HG02884 (cell line): ENCODE measurements around the gene REX1BD.
"Not testable (repeated sequence)": the region's sequence is repeated elsewhere in the genome, so short reads cannot be mapped to it uniquely, and the experiment has no call there.

Source experiments
- ATAC-seq: cut with Tn5 transposase; IDR thresholded peaks from one replicate; pipeline ENCODE4 v1.9.1; 2021; ENCODE audit warnings: mild to moderate bottlenecking, moderate library complexity; ENCODE audit not compliant: unreplicated experiment

Gene REX1BD

GRCh38 chr19:18600692-18601397, 12.2 kb downstream of the REX1BD start:
- not testable (repeated sequence) for ATAC-seq

GRCh38 chr19:18601875-18602274, 13.3 kb downstream of the REX1BD start:
- no peak for ATAC-seq

GRCh38 chr19:18603255-18603957, 14.8 kb downstream of the REX1BD start:
- no peak for ATAC-seq

GRCh38 chr19:18603958-18604819, 15.6 kb downstream of the REX1BD start:
- ATAC-seq: no peak

DNA sequence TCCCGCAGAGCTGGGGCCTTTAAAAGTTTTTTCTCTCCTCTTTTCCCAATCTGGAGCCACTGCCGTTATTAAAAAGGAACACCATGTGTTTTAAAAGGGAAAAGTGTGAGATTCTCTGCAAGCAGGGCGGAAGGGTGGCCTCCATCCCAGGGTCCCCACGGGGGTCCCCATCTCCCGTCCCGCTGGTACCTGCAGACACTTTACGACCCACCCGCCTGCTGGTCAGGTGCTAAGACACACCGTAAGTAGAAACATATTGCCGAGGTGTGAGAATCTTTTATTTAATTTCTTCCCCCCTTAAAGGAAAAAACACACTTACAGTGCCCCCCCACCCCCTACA, 16.2 kb downstream of the REX1BD start:
- no peak for ATAC-seq

DNA sequence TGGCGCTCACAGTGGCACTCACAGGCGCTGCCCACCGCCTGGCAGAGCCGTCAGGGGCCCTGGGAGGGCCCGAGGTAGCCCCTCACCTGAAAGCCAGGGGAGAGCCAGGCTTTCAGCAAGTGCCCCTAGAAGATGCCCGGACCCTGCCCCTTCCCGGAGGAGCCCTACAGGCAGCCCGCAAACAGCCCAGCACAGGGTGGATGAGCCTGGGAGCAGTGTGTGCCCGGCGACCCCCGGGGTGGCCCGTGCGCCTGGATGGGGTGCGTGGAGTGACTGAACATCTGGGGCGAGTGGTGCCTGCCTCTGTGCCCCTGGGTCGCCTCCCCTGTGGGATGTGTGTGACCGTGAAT, 16.6 kb downstream of the REX1BD start:
- no peak for ATAC-seq

GRCh38 chr19:18605546-18606280, 17.1 kb downstream of the REX1BD start:
- no peak for ATAC-seq

GRCh38 chr19:18606281-18607225, 18.0 kb downstream of the REX1BD start, which contains the start of gene CRLF1:
Gene CRLF1 (minus strand): TSS chr19:18606799. CDS start chr19:18606656, 143 bp downstream.
- ATAC-seq: no peak

- no peak for ATAC-seq
Observed at GRCh38 chr19:18607226-18608101, 18.9 kb downstream of the REX1BD start.

- ATAC-seq: no peak
Observed at GRCh38 chr19:18608102-18608804, 19.7 kb downstream of the REX1BD start.

DNA sequence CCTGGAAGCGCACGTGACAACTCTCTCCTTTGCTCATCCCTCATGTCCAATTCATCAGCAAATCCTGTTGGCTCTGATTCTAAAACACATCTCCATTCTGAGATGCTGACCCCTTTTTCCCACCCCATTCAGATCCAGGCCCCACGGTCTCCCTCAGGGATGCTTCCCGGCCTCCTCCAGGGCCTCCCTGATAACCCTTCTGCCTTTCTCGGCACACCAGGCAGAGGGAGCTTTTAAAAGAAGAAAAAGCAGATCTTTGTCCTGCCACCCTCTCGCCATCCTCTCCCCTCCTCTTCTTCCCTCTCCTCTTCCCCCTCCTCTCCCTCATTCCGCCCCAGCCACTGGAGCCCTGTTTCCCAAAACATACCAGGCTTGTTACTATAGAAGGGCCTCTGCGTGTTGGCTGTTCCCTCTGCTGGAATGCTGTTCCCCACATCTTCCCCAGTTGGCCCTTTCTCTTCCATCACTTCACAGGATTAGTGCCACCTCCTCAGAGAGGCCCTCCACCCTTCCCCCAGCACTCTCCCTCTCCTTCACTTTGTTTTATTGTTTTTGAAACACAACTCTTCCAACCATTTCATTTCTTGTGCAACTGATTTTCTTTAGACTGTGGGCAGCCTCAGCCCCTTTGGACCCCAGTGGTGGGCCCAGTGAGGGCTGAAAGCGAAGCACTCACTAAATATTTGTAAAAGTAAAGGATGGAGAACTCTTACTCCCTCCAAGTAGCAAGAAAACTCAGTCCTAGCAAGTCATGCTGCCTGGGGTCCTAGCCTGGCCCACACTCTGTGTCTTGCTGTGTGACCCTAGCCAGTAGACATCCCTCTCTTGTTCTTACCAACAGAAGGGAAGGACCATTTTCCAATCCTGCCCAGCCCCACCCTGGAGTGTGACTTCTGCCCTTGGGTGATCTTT, 20.5 kb downstream of the REX1BD start:
- ATAC-seq: no peak

GRCh38 chr19:18609717-18610051, 21.1 kb downstream of the REX1BD start:
- no peak for ATAC-seq

GRCh38 chr19:18610245-18610555, 21.6 kb downstream of the REX1BD start:
- ATAC-seq: no peak

GRCh38 chr19:18610556-18611326, 22.1 kb downstream of the REX1BD start:
- no peak for ATAC-seq

DNA sequence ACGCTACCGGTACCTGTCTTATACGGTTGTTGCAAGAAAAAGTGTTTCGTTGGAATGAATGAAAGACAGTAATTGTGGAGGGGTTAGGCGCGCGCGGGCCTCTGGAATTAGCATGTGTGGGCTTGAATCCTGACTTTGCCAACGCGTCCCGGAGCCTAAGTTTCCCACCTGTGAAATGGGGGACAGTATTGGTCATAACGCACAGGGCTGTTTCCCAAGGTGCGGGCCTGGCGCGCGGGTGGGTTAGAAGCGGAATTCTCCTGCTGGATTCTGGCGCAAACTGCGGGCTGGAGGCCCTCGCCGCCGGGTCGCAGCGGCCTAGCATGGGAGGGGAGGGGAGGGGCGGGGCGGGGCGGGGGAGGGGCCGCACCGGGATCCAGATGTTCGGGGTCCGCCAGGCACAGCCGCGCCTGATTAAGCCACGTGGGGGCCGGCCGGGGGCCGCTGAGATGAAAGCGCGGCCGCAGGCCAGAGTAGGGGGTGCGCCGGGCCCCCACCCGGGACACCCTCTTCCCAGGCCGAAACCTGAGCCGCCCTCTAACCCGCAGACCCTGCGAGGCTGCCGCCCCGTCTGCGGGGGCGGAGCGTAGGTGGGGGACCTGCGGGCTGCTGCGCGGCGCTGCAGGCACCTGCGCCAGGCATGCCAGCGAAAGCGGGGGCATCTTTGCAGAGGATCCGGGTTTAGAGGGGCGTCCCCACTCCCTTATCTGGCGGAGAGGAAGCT, 22.9 kb downstream of the REX1BD start:
- ATAC-seq: no peak
